PC-9 (cell line): ENCODE data around the gene DYRK3.

ENCODE experiments used
- EZH2 ChIP-seq: fragments of 200-600 bp; sonication (generic); IDR thresholded peaks from 2 replicates; pipeline ENCODE4 v1.8.0; 2017; ENCODE audit warnings: antibody characterized with exemption, low read depth
- TF ChIP-seq, protein P1 (sequence below): fragments of 200-600 bp; sonication (generic); conservative IDR thresholded peaks from 2 replicates; pipeline ENCODE4 v1.6.1; 2017; ENCODE audit warnings: mixed run types, antibody characterized with exemption, mild to moderate bottlenecking, moderate library complexity

GRCh38 chr1:206591696-206592095 is 43.6 kb upstream of the DYRK3 start:
- TF ChIP-seq, protein P1, sequence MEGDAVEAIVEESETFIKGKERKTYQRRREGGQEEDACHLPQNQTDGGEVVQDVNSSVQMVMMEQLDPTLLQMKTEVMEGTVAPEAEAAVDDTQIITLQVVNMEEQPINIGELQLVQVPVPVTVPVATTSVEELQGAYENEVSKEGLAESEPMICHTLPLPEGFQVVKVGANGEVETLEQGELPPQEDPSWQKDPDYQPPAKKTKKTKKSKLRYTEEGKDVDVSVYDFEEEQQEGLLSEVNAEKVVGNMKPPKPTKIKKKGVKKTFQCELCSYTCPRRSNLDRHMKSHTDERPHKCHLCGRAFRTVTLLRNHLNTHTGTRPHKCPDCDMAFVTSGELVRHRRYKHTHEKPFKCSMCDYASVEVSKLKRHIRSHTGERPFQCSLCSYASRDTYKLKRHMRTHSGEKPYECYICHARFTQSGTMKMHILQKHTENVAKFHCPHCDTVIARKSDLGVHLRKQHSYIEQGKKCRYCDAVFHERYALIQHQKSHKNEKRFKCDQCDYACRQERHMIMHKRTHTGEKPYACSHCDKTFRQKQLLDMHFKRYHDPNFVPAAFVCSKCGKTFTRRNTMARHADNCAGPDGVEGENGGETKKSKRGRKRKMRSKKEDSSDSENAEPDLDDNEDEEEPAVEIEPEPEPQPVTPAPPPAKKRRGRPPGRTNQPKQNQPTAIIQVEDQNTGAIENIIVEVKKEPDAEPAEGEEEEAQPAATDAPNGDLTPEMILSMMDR = no peak
- TF ChIP-seq EZH2 = no peak
